Fibroblast of skin of right biceps (primary cell): ENCODE data around the gene CHSY1.
A peak's percentile ranks its signal among the peaks of the same experiment; 100 is the strongest.
"Not testable (repeated sequence)": the region's sequence is repeated elsewhere in the genome, so short reads cannot be mapped to it uniquely, and the experiment has no call there.

Source experiments
- DNase-seq: peaks from one replicate; pipeline ENCODE4 v3.0.0-alpha.2; 2013

Gene CHSY1

GRCh38 chr15:101244036-101244781, 7.6 kb downstream of the CHSY1 start:
- DNase-seq, result peak; percentile 55

DNA sequence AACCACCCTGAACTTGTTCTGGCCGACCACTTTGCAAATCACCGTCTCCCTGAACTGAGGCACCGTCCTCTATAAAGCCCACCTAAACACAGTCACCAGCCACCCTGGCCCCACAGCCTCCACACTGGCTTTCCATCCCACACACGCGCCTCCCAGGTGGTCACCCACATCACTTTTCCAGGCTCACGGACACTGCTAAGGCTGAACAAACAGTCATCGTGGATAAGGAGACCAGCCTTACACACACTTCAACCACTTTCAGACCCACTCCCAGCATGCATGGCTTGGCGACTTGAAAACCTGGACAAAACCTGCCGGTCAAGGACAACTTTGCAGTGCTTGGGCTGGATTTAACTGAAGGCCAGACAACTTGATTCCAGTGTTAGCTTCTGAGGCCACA, 8.4 kb downstream of the CHSY1 start:
- DNase-seq, result no peak

- DNase-seq, result no peak
Observed at GRCh38 chr15:101242999-101243336, 8.9 kb downstream of the CHSY1 start.

DNA sequence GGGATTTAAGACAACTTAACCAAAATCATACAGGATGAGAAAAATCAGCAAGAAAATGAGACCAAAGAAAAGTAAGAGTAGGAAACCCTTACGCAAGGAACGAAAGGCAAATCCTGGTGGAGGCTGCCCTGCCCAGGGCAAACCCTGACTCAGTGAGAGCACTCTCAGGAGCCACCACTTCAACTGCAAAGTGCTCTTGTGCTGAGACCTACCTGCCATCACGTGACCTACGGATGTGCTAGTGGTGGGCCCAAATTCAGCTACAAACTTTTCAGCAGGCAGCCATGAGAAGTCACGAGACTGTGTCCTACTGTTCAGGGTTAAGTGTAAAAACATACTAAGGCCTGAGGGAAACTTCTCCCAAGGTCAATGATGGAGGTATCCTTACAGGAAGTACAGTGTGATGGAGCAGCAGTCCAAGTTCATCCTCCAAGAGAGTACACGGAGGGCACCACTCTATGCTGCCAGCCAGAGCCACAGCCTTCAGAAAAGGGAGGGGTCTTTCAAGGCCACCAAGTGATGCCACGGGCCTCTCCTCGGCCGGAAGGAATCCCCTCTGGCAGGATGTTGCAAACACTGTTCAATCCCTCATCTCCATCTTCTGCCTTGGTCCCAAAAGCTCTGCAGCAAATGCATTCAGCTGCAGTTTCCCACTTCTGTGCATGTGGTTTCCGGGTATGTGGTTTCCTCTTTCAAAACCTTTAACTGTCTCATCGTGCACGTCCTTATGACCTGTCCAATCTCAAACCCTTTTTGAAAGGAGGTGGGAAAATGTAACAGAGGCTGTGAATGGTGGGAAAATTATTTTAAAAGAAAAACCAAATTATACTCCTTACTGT, 9.5 kb downstream of the CHSY1 start:
- DNase-seq, result peak; percentile 61

- no peak for DNase-seq
Observed at GRCh38 chr15:101240358-101240757, 11.5 kb downstream of the CHSY1 start.

GRCh38 chr15:101239724-101240136, 12.1 kb downstream of the CHSY1 start:
- no peak for DNase-seq

DNA sequence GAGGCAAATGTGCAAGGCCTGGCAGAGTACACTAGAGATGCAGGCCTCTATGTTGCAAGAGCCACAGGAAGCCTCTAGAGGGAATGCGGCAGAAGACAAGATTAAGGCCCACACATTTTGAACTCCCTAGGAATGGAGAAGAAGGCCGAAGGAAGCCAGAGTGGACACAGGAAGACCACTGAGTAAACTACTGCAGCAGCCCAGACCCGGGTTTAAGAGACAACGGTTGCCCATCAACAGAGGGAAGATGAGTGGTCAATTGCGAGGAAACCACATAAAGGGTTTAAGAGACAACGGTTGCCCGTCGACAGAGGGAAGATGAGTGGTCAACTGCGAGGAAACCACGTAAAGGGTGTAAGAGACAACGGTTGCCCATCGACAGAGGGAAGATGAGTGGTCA, 14.6 kb downstream of the CHSY1 start:
- no peak for DNase-seq

DNA sequence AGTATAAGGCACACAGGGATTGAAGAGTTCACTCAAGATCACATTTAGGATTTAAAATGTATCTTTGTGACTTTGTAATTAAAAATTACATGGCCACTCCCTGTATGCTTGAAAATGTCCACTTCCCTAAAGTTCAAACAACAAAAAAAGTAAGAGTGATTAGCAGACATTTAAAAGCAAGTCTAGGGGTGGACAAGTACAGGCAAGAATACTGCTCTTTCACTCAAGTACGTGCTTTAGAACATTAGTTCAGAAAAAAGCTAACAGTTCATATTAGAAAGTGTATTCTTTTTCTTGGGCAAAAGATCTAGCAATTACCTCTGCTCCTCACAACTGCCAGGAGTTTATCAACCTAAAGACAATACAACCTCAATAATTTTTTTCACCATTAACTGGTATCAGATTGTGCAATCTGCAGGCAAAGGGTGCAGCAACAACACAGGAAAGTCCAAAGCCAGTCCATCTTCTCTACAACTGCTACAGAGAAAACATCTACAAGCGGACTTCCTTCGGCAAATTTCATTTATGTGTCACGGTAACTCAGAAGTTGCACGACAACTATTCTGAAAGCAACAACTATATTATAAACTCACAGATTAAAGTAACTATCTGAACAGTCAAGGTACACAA, 18.1 kb downstream of the CHSY1 start:
- no peak for DNase-seq

GRCh38 chr15:101232677-101233076, 19.2 kb downstream of the CHSY1 start:
- DNase-seq, result no peak

GRCh38 chr15:101228313-101228712, 23.5 kb downstream of the CHSY1 start:
- no peak for DNase-seq

GRCh38 chr15:101225658-101226057, 26.2 kb downstream of the CHSY1 start:
- DNase-seq, result no peak

DNA sequence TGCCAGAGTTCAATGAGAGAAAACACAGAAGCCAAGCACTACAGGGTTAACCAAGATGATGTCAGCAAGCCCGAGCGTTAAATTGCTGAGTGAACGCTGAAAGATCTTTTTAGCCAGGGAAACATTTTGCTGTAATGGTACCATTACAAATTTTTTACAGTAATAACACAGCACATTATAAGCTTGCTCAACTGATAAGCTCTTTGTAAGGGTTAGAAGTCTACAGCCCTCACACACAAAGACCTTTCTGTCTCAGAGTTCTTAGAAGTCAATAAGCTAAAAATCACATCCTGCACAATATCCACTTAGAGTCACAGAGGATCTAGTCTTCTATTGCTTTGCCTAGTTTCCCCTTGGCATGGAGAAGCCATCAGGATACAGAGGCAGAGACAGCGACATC, 29.9 kb downstream of the CHSY1 start:
- DNase-seq, result no peak

DNA sequence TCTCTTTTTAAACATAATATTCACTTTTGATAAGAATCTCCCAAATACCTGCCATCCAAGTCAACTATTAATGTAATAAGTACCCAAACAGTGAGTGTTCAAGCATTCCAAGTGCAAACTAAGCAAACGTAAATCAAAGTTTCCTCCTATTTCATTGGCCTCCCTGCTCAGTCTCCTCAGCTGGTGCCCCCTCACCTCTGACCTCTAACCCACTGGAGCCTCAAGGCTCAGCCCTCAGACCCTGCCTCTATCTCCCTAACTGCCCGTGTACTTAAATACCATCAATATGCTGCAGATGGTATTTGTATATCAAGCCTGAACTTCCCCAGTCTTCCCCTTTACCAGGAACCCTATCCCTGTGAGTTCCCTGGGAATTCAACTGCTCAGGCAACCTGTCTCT, 31.8 kb downstream of the CHSY1 start:
- DNase-seq, result no peak

- DNase-seq, result no peak
Observed at GRCh38 chr15:101219441-101219840, 32.4 kb downstream of the CHSY1 start.

GRCh38 chr15:101217446-101217845, 34.4 kb downstream of the CHSY1 start:
- DNase-seq, result no peak

DNA sequence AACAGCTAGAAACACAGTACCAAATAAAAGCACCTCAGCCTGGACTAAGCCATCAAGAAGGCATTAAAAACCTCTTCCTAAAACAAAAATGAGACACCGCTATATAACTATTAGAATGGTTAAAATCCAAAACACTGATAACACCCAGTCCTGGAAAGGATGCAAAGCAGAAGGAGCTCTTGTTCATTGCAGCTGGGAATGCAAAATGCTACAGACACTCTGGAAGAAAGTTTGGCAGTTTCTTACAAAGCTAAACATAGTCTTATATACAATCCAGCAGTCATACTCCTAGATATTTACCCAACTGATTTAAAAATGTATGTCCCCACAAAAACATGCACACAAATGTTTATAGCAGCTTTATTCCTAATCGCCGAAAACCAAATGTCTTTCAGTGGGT, 35.7 kb downstream of the CHSY1 start:
- DNase-seq, result no peak

DNA sequence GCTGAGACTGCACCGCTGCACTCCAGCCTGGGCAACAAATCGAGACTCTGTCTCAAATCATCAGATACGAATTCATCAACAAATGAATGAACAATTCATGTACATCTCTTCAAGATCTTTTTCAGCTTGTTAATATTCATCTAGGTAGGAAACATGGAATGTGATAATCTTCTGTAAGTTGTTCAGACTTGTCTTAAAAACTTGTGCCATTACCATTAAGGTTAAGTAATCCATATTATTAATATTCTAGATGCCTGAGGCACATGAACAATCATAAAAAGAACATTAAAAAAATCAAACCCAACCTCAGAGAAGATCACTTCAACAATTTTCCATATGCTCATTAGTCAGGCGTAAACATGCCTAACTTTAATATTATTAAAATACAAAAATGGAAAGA, 36.2 kb downstream of the CHSY1 start:
- no peak for DNase-seq

- not testable (repeated sequence) for DNase-seq
Observed at GRCh38 chr15:101214435-101215097, 37.3 kb downstream of the CHSY1 start.

DNA sequence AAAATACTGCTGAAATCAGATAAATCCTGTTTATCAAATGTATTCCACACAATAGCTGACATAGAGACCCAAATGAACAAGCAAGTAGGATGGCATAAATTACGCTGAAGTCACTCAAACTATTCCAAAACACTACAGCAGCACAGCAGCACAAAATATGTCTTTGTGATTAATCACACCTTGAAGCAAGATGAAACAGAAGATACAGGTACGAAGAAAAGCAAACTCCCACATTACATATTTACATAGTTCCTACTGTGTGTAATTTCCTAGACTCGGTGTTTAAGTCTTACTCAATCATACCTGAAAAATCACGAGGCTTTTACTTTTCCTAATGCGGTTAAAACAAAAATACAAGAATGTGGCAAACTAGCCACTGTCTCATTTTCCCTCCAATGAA, 38.3 kb downstream of the CHSY1 start:
- DNase-seq, result no peak

DNA sequence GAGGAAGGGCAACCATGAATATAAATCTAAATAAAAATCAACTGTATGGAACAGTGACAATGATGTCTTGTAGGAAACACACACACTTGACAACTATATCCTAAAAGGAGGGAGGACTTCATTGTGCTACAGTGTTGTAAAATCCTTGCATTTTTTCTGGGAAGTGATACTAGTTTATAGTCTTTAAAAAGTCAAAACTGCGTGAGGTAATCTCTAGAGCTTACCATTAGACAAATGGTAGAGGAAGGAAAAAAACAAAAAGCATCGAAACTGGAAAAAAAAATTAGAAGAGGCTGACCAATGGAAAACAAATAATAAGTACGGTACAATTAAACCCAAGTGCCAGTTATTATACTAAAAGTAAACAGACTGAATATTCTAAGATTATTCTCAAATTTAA, 38.7 kb downstream of the CHSY1 start:
- DNase-seq, result no peak

GRCh38 chr15:101211897-101212296, 40.0 kb downstream of the CHSY1 start:
- DNase-seq, result no peak

DNA sequence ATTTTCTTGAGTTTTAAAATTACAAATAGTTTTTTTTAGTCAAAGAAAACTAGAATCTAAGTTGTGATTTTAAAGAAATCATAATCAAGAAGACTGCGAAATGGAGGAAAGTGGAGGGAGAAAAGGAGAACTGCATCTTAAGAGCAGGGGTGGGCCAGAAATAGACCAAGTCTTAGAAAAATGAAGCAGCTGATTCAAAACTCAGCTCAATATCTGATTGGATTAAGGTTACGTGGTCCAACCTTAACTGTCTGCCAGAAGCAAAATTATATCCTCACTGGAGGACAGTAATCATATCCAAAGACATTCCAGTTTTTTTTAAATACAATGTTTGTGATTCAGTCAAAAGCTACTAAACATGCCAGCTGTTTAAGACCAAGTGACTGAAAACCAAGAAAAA, 41.4 kb downstream of the CHSY1 start:
- no peak for DNase-seq

GRCh38 chr15:101210058-101210457, 41.8 kb downstream of the CHSY1 start:
- no peak for DNase-seq
